ENCODE data around the gene RAC2.

RAC2 gene

GRCh38 chr22:37244114-37244921, at the start of gene RAC2:
TSS of gene RAC2 (minus strand) at chr22:37244269. CDS start at chr22:37244148, 121 bp downstream.
- DNase-seq: no peak

GRCh38 chr22:37293172-37293571, 49.1 kb upstream of the RAC2 start:
- no peak for DNase-seq

GRCh38 chr22:37292641-37293040, 48.6 kb upstream of the RAC2 start:
- no peak for DNase-seq

- DNase-seq: no peak
Observed at GRCh38 chr22:37291559-37292298, 47.7 kb upstream of the RAC2 start.

- DNase-seq: no peak
Observed at GRCh38 chr22:37290737-37291136, 46.7 kb upstream of the RAC2 start.

- DNase-seq: no peak
Observed at GRCh38 chr22:37289156-37289735, 45.2 kb upstream of the RAC2 start.

GRCh38 chr22:37288521-37288920, 44.5 kb upstream of the RAC2 start:
- DNase-seq: no peak

GRCh38 chr22:37287550-37287951, 43.5 kb upstream of the RAC2 start:
- DNase-seq: no peak

GRCh38 chr22:37285937-37286336, 41.9 kb upstream of the RAC2 start:
- DNase-seq: no peak

GRCh38 chr22:37284805-37285355, 40.8 kb upstream of the RAC2 start:
- peak; percentile 51 for DNase-seq

GRCh38 chr22:37284126-37284804, 40.2 kb upstream of the RAC2 start:
- DNase-seq: no peak

GRCh38 chr22:37283393-37283937, 39.4 kb upstream of the RAC2 start:
- DNase-seq: no peak

- no peak for DNase-seq
Observed at GRCh38 chr22:37282385-37282677, 38.3 kb upstream of the RAC2 start, which contains the start of gene CYTH4. TSS of gene CYTH4 (plus strand) at chr22:37282508. CDS start at chr22:37282570, 62 bp downstream.

- DNase-seq: no peak
Observed at GRCh38 chr22:37281646-37282384, 37.7 kb upstream of the RAC2 start.

- DNase-seq: no peak
Observed at GRCh38 chr22:37281195-37281594, 37.1 kb upstream of the RAC2 start.

- no peak for DNase-seq
Observed at GRCh38 chr22:37280718-37281117, 36.6 kb upstream of the RAC2 start.

GRCh38 chr22:37279331-37280181, 35.5 kb upstream of the RAC2 start:
- DNase-seq: no peak

- DNase-seq: no peak
Observed at GRCh38 chr22:37278261-37278660, 34.2 kb upstream of the RAC2 start.

GRCh38 chr22:37277384-37277783, 33.3 kb upstream of the RAC2 start:
- DNase-seq: no peak

GRCh38 chr22:37276776-37277175, 32.7 kb upstream of the RAC2 start:
- no peak for DNase-seq

- no peak for DNase-seq
Observed at GRCh38 chr22:37275622-37276021, 31.6 kb upstream of the RAC2 start.
